OCI-M2 (cell line): ENCODE results near the gene CSMD2.

ENCODE experiments used
- DNase-seq: peaks from one replicate; lab custom pipeline; 2025; ENCODE audit not compliant: unreplicated experiment; lab: John Stamatoyannopoulos, UW

The CSMD2 gene

DNA sequence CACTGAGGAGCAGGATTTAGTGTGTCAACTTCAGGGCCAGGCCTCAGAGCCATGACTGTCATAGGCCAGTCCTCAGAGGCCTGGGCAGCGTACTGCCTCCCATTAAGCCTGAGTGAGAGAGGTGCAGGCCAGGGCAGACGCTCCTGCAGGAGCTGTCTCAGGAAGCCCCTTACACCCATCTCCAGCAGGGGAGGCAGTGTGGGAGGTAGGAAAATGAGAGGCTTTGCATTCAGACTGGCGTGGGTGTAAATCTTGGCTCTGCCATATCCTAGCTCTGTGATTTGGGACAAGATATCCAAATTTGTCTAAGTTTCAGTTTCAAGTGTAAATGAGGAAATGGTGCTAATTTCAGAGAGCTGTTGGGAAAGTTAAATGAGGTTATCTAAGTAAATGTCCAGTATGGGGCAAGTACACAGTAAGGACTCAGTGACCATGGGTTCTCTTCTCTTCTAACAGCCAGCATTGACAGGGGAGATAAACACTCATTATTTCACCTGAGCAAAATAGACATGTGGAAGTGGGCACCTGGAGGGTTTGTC is 508.5 kb downstream of the CSMD2 start:
- DNase-seq = no peak

DNA sequence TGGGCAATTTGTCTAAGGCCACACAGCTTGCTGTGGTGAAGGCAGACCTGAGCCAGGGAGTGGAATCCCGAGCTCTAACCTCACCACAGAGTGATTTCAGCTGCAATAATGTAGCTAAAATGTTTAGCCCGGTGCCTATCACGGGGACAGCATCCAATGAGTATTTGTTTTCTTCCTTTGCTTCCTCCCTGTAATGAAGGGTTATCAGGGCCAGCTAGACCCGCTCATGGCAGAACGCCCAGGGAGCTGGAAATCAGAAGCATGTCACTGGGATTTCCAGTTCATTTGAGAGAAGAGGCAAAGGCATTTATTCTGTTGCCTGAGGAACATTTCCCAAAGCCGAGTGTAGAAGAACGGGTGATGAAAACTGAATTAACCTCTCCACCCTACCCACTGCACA is 509.5 kb downstream of the CSMD2 start:
- DNase-seq = no peak

DNA sequence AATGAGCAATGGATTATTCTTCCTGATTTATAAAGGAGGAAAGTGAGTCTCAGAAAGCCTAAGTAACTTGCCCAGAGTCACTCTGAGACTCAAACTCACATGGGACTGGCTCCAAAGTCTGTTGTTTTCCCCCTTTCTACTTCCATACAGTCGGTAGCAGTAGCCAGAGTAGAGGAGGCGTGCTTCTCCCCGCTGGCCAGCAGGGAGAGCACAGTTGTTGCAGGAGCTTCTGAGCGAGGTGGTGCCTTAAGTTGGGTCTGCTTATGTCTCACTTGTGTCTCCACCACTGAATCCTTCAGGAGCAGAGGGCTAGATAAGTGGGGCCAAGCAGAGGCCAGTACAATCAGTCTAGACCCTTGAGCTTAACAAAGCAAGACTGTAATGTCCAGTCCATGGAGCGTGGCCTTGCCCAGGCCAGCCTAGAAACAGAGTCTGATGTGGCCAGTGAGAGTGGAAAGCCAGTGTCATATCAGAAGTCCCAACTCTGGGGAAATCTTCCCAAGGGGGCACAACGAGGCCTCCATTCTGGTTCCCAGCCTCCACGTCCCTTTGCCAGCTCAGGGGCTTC is 510.7 kb downstream of the CSMD2 start:
- no peak for DNase-seq

DNA sequence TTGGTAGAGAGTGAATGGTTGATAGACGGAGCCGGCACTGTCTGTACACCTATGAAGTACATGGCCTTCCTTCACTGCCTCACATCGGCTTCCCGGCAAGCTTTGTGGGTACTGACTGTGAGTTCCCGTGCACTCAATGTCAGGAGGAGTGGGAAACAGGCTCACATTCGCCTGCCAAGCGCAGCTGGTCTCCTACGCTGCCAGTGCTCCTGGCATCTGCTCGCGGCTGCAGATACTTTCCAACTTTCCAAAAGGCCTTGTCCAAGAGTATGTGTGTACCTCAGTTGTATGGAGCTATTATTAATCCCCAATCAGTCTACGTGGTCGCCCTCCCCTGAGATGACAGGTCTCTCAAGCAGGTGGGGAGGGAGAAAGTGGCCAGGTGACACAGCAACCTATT is 511.8 kb downstream of the CSMD2 start:
- DNase-seq = no peak

DNA sequence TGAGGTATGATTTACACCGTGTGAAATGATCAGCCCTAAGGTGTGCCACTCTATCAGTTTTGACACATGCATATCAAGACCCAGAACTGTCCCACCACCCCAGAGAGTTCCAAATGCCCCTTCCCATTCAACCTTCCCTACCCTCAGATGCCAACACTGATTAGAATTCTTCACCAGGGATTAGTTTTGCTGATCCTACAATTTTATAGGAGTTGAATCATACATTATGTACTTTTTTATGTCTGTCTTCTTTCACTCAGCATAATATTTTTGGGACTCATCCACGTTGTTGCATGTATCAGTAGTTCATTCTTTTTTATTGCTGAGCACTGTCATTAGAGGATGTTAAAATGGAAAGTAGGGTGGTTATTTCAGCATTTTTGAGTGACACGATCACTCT is 514.3 kb downstream of the CSMD2 start:
- DNase-seq = no peak

DNA sequence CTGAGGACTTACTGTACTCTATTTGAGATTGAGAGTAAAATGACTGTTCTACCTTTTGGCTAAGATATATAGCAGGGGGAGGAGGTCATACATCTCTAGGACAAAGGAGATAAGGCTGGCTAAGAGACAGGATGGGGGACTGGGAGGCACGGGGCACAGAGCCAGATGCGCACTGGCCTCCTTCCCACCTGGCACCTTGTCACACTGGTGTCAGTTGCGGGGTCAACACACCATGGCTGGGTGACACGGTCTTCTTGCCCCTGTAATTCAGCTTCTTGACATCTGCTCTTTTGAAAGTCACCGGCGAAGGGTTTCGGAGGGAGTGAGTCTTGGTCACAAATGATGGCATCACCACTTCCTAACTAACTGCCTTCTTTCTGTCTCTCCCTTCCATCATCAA is 515.3 kb downstream of the CSMD2 start:
- no peak for DNase-seq

DNA sequence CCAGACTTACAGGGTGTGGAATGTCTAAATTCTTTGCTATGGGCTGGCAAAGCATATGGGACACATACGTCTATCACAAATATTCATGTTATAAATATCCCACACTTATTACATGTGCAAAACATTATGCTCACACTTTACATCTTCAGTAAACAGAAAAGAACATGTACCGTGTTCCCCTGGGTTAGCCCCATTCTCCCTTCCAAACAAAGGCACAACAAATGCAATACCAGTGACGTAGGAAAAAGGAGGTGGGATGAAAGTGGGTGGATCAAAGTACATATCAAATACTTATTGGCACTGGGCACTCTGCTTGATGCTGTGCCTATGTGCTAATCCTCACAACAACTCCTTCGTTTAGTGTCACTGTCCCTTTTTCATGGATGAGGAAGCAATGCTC is 521.8 kb downstream of the CSMD2 start:
- DNase-seq = no peak

DNA sequence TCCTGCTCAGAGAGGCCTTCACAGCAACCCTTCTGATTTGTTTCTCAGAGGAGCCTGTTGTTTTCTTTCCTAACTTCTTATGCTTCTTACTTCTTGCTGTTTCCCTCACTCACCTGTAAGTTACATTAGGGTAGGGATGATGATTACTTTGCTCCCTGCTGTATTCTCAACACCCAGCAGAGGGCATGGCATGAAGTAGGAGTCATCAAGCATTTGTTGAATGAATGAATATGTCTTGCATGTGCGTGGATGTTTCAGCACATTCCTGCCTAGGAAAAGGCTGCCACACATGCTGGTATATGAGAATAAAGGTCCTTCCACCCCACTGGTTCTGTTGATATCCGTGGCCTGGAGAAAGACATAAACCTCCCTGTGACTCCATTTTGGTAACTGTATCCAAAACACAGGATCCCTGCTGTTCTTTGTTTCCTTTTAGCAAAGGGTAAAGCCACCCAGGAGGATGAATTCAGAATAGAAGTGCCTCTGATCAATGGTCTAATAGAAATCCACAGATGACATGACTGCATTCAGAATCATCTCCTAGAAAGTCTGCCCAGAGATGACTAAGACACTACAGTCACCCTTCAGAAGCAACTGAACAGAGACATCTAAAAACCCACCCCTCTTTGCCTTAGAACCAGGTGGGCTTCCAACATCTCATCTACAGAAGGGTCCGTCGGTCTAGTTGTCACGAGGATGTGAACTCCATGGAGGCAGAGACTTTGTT is 523.8 kb downstream of the CSMD2 start:
- DNase-seq = no peak

DNA sequence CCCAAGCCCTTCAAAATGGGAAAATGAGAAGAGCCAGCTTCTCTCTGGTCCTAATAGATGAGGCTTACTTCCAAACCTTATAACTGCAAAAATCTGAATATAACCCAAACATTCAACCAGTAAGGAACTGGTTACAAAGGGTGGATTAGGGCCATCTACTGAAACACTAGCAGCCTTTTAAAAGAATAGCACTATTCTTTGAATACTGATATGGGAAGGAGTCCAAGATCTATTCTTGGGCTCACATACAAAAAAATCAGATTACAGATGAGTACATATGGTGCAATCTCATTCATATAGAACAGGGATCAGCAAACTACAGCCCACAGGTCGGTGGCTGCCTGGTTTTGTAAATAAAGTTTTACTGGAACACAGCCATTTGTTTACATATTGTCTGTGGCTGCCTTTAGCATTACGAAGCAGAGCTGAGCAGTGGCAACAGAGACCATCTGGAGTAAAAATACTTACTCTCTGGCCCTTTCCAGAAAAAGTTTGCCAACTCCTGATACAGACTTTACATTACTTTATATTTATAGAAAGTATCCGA is 524.8 kb downstream of the CSMD2 start:
- no peak for DNase-seq

DNA sequence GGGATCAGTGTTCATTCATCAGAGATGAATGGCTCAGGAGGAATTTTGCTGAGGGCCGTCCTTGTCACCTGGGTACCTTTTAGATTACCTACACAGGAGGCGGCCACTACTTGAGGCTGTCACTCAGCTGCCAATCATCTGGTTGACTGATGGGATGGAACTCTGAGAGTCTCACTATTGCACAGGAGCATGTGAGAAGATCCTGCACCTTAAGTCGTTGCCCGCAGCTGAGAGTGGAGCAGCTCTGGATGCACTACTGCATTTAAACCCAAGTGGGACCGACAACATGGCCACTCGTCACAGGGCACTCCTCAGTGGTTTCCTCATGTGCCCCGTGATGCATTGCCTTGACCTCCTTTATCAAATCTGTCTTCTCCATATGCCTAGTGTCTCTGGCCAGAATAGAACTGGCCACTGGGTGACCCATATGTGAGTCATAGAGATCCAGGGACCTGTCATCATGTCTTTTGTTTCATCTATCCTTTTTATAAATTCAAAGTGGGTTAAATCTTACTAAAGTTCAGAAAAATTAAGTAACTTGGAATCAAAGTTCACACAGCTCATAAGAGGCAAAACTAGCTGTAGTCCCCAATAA is 527.1 kb downstream of the CSMD2 start:
- DNase-seq = no peak

DNA sequence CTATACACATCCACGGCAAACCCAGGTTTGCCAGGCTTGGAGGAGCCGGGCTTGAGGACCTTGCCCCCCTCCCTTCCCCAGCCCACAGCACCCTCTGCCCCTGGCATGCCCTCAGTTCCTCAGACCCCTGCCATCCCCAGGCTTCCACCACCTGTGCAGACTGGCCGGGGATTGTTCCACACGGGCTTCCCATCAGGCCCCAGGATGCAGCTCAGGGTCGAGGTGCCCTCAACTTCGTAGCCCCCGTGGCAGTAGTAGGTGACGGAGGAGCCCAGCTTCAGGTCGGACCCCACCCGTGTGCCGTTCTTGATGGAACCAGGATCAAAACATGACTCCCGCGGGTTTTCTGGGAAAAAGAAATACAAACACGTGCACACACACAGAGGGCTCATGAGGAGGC is 528.8 kb downstream of the CSMD2 start:
- DNase-seq = no peak

DNA sequence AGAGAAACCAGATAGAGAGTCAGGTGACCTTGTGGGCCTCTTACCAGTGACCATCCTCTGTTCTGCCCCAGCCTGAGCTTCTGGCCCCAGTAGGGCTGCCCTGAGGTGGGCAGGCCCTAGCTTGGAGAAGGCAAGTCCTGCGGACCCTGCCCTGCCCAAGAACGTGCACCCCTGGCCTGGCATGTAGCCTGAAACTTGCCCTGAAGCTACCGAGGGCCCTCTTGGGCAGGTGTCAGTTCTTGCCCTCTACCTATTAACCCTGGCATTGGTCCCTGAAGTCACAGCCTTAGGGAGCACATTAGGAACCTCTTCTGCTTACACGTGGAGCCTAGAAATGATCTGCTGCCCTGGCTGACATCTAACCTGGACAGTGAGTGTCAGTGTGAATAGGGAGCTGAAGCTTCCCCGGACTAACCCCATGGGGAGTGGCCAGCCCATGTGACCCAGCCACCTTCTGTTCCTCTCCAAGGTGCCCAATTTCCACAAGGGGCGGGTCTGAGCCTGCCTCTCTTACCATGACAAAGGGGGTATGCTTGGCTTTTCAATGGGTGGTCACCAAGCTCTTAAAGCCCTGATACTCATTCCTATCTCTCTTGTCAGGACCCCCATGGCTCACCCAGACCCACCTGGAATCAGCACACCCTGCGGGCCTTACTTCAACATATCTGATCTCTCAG is 529.6 kb downstream of the CSMD2 start:
- DNase-seq = no peak

DNA sequence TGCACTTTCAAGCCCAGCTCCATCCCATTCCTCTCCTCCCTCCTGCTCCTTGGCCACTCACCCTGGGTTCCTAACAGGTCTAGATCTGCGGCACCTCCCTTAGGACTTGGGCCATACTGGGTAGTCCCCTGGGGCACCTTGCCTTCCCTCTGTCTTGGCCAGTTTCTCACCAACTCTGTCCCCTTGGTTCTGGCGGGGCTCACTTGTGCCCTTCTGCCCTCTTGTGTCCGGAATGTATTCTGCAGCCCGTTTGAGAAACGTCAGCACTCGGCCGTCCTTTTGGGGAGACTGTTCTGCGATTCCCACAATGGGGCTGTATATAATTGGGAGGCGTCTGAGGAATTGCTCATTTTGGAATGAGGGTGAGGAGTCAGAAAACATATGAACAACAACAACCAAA is 530.2 kb downstream of the CSMD2 start:
- no peak for DNase-seq

DNA sequence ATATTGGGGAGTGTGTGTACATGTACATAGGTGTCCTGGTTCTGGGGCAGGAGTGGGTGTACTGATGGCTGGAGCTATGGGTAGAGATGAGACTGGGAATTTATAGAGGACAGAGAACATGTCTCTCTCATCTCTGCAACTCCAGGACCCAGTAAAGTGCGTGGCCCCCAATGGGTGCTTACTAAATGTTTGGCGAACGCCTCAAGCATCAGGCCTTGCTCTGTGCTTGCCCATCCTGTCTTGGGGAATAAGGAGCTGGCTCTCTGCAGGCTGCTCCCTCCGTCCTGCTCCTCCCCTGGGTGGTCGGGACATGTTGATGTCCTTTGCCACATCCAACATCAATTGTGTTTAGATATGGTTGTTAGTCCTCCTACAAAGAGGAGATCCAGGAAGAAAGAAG is 530.9 kb downstream of the CSMD2 start:
- no peak for DNase-seq

DNA sequence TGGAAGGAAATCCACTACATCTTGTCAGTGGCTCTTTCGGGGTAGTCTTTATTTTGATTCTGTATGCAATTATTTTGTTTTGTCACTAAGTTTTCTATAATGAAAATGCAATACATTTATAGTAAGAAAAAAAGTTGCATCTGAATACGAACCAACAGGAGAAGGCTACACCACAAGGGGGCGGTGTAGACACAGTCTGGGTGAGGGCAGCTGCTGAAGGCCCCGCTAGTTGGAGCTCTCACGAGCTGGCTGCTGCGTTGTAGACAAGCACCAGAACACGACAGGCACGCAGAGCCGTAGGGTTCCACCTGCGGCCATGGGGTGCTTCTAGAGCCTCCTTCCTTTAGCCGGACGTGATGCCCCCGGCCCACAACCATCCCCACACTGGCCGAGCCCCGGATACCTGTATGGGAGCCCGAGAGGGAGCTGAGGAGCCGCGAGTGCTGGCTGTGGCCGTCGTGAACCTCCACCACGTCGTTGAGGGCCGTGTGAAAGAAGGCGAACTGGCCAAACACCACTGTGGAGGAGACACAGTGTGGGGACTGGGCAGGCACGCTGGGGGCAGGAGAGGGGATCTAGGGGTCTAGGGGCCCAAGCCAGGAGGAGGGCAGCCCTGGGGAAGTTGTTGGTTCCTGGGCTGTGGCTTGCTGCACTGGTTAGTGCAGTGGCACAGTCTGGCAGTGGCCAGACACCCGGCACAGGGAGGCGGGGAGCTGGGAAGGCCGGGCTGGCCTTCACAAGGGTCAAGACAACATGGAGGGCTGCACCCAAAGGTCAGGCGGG is 531.8 kb downstream of the CSMD2 start:
- peak; percentile 21 for DNase-seq

DNA sequence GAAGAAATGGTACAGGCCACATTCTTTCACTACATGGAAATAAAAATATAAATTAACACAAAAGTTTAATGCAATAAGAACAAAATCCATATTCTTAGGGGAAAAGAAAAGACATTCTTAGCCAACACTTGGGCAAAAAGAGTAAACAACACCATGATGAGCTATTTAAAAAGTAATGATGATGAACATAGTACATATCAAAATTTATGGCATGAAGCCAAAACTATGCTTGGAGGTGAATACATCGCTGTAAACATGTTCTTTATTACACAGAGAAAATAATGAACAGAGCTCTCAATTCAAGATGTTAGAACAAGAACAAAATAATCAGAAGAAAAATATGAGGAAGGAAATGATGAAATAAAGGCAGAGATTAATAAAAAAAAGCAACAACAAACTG is 534.3 kb downstream of the CSMD2 start:
- DNase-seq = no peak

DNA sequence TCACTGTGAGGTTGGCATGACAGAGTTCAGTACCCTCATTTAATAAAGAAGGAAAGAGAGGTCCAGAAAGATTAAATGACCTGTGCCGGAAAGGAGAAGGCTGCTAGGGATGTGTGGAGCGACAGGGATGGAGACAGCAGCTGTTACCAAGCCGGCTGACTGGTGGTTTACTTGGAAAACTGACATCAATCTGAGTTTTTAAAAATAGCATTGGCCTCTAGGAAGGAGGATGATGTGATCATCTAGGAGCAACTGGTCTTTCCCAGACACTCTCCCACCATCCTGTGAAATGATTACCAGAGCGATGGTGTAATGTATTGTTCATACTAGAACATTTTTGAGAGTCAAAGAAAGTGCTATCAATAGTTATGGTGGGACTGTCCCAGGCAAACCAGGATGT is 538.2 kb downstream of the CSMD2 start:
- DNase-seq = no peak

DNA sequence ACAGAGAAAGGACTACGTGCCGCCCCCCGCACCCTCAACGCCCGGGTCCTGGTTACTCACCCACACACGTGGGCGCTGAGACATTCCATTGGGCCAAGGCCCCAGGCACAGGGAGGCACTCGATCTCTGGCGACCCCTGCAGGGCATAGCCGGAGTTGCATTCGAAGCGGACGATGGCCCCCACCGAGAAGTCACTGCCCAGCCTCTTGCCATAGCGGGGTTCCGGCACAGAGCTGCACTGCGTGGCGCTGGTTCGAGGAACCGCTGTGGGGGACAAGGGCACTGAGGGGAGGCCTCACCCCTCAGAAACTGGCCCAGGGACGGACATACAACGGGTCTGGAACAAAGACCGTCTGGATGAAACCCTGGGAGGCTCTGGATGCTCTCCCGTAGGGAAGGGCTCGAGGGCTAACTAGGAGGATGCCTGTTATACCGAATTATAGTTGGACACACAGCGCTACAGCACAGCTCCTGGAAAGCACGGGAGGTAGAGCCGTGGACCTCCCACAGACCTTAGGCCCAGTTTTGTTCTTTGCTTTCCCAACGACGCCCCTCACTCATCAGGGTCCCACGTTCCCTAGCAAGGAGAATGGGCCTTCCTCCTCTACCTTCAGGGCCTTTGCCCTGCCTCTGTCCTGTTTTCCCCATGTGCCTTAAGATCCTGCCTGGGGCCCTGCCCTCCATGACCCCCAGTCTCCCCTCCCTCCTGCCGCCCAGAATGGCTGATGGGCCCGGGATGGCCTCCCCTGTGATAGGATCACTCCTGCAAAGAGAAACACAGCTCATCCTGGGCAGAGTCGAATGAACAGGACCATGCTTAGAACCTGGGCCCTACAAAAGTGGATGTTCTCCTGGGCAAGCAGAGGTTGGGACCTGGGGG is 539.8 kb downstream of the CSMD2 start:
- DNase-seq = no peak

DNA sequence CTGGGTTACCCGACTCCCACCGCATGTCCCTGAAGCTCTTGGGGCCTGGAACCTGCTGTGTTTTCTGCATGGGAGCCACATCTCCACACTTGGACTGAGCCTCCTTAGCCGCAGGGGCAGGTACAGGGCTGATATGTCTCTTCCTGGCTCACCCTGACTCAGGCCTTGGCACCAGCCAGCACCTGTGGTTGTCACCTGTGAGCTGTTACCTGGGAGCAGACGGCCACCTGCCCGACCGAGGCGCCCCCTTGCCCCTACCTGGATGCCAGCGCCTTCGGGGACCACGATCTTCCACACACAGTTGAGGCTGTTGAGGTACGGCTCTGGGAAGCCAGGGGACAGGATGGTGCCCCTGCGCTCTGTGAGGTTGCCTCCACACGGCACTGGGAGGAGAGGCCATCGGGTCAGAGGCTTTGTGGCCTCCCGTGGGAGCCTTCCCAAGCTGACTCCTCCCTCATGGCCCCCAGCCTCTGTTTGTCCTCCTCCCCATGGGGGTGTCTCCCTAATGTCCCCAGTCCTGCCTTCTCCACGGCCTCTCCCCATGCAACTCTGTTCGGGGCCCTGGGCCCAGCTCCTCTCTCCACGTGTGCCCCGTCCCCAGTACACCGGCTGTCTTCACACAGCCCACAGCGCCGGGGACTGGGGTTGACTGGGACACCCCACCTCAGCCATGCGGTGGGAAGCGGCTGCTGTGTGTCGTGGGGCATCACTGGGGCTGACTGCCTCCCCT is 540.6 kb downstream of the CSMD2 start:
- DNase-seq = no peak
